WERI-Rb-1 (cell line): ENCODE measurements around the gene MME.

Source experiments
- DNase-seq: peaks from one replicate; pipeline ENCODE4 v3.0.0-alpha.2; 2020
- H3K27ac ChIP-seq: fragments of 250-450 bp; sonication (Bioruptor Pico); 2 replicates; pipeline ENCODE4 v1.5.1; 2020; ENCODE audit warnings: mild to moderate bottlenecking, moderate library complexity
- H3K27me3 ChIP-seq: fragments of 250-450 bp; sonication (Bioruptor Pico); 2 replicates; pipeline ENCODE4 v1.5.1; 2021; ENCODE audit warnings: mild to moderate bottlenecking, low read depth, moderate library complexity; ENCODE audit not compliant: insufficient read depth, severe bottlenecking
- H3K36me3 ChIP-seq: fragments of 250-450 bp; sonication (Bioruptor Pico); 2 replicates; pipeline ENCODE4 v1.5.1; 2020; ENCODE audit warnings: mild to moderate bottlenecking, moderate library complexity
- H3K4me3 ChIP-seq: 2 replicates; pipeline ENCODE4 v1.5.1; 2011; ENCODE audit warnings: low read depth, mild to moderate bottlenecking, control low read depth, low read length
- H3K9me3 ChIP-seq: fragments of 250-450 bp; sonication (Bioruptor Pico); 2 replicates; pipeline ENCODE4 v1.5.1; 2021; ENCODE audit warnings: mild to moderate bottlenecking, moderate library complexity; ENCODE audit not compliant: severe bottlenecking
- TF ChIP-seq, protein P1 (sequence below): IDR thresholded peaks from 2 replicates; pipeline ENCODE4 v1.5.1; 2011; ENCODE audit warnings: low read depth, mild to moderate bottlenecking, control low read depth, inconsistent platforms, low read length

Gene MME

DNA sequence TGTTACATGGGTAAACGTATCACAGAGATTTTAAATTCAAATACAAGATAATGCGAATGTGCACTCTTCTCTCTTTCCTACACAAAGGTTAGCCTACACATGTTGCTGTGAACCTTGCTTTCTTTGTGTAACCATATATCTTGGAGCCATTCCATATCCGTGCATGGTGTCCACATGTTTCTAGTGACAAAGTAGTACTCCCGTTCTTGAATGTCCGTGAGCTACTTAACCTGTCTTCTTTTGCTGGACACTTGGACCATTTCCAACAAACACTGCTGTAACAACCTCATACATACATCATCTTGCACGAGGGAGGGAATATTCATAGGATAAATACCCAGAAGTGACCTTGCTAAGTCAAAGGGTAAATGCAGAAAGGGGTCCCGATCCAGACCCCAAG is 138.3 kb downstream of the MME start:
- DNase-seq: no peak
- Histone ChIP-seq H3K27me3 (no peaks in the 10 kb centered on the region), H3K27ac (no peak overlapping the region), H3K36me3 (no peaks in the 10 kb centered on the region), H3K9me3 (no peaks in the 10 kb centered on the region), H3K4me3 (no peak overlapping the region)
- TF ChIP-seq, protein P1, sequence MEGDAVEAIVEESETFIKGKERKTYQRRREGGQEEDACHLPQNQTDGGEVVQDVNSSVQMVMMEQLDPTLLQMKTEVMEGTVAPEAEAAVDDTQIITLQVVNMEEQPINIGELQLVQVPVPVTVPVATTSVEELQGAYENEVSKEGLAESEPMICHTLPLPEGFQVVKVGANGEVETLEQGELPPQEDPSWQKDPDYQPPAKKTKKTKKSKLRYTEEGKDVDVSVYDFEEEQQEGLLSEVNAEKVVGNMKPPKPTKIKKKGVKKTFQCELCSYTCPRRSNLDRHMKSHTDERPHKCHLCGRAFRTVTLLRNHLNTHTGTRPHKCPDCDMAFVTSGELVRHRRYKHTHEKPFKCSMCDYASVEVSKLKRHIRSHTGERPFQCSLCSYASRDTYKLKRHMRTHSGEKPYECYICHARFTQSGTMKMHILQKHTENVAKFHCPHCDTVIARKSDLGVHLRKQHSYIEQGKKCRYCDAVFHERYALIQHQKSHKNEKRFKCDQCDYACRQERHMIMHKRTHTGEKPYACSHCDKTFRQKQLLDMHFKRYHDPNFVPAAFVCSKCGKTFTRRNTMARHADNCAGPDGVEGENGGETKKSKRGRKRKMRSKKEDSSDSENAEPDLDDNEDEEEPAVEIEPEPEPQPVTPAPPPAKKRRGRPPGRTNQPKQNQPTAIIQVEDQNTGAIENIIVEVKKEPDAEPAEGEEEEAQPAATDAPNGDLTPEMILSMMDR: no peak

DNA sequence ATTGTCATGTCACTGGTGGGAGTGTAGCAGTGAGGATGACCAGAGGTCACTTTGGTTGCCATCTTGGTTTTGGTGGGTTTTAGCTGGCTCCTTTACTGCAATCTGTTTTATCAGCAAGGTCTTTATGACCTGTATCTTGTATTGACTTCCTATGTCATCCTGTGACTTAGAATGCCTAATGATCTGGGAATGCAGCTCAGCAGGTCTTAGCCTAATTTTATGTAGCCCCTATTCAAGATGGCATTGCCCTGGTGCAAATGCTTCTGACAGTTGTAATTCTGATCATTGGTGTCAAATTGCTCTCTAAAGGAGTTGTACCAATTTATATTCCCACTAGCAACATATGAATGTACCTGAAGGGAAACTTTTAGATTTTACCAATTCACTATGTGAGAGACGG is 139.0 kb downstream of the MME start:
- Histone ChIP-seq H3K9me3 (no peaks in the 10 kb centered on the region), H3K36me3 (no peaks in the 10 kb centered on the region), H3K4me3 (no peak overlapping the region), H3K27me3 (no peaks in the 10 kb centered on the region), H3K27ac (no peak overlapping the region)
- TF ChIP-seq, protein P1: no peak
- no peak for DNase-seq

DNA sequence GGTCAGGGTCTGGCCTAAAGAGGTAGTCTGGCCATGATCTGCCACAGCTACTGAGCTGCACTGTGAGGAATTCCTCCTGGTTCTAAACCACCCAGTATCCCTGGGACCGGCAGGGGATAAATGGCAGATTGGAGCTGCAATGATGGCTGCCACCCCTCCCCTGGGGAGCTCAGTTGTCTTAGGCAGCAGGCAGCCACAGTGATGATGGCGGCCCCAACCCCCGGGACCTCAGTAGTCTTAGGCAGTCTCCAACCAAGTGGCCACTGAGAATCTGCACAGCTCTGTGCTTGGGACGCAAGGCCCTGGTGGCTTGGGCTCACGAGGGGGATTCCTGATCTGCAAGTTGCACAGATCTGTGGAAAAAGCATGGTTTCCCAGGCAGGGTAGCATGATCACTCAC is 145.3 kb downstream of the MME start:
- H3K4me3 ChIP-seq: no peak overlapping the region
- no peaks in the 10 kb centered on the region for H3K36me3 ChIP-seq
- H3K27me3 ChIP-seq: no peaks in the 10 kb centered on the region
- no peaks in the 10 kb centered on the region for H3K9me3 ChIP-seq
- no peak for DNase-seq
- no peak overlapping the region for H3K27ac ChIP-seq
- TF ChIP-seq, protein P1: no peak

GRCh38 chr3:155227141-155227540 is 147.0 kb downstream of the MME start:
- Histone ChIP-seq H3K27ac (no peak overlapping the region), H3K27me3 (no peaks in the 10 kb centered on the region), H3K4me3 (no peak overlapping the region), H3K9me3 (no peaks in the 10 kb centered on the region), H3K36me3 (no peaks in the 10 kb centered on the region)
- TF ChIP-seq, protein P1: no peak
- DNase-seq: no peak

- Histone ChIP-seq H3K9me3 (no peaks in the 10 kb centered on the region), H3K27ac (no peak overlapping the region), H3K4me3 (no peak overlapping the region), H3K27me3 (no peaks in the 10 kb centered on the region), H3K36me3 (no peaks in the 10 kb centered on the region)
- TF ChIP-seq, protein P1: no peak
- peak; percentile 33 for DNase-seq
Observed at GRCh38 chr3:155228676-155229075, 148.6 kb downstream of the MME start.

DNA sequence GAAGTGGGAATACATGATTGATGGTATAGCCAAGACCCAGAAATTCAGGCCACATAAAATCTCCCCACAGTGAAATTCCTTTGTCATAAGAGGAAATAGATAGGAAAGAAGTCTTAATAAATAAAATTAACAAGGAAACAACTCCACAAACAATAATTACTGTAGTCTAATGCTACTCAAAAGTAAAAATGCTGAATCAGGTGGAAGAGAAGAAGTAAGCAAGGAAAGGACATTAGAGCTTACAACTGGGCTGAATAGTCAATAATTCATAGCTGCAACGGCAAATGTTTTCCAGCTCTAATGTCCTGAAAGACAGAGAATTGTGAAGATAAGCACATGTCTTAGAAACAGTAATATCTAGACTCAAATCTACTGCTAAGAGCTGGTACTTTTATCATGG is 149.0 kb downstream of the MME start:
- Histone ChIP-seq H3K9me3 (no peaks in the 10 kb centered on the region), H3K27me3 (no peaks in the 10 kb centered on the region), H3K27ac (no peak overlapping the region), H3K4me3 (no peak overlapping the region), H3K36me3 (no peaks in the 10 kb centered on the region)
- TF ChIP-seq, protein P1: no peak
- no peak for DNase-seq
